AG10803 (cell line): ENCODE results near the gene GAL3ST1.

ENCODE experiments used
- DNase-seq: peaks from one replicate; pipeline ENCODE4 v3.0.0; 2010; ENCODE audit warnings: low read depth
- H3K4me3 ChIP-seq: 2 replicates; pipeline ENCODE4 v1.5.1; 2011; ENCODE audit warnings: mild to moderate bottlenecking, low read length, control low read depth
- CTCF ChIP-seq: conservative IDR thresholded peaks from 2 replicates; pipeline ENCODE4 v1.5.1; 2011; ENCODE audit warnings: mild to moderate bottlenecking, low read length, control low read depth, inconsistent platforms

The GAL3ST1 gene

GRCh38 chr22:30611197-30611596 lies 36.7 kb upstream of the GAL3ST1 start:
- no peak for TF ChIP-seq CTCF
- no peak overlapping the region for H3K4me3 ChIP-seq

GRCh38 chr22:30610299-30610698 lies 35.8 kb upstream of the GAL3ST1 start:
- H3K4me3 ChIP-seq = no peak overlapping the region
- no peak for DNase-seq
- TF ChIP-seq CTCF = no peak

More at GRCh38 chr22:30611197-30611596, 36.7 kb upstream of the GAL3ST1 start:
- no peak for DNase-seq

GRCh38 chr22:30609260-30610185 lies 35.1 kb upstream of the GAL3ST1 start:
- peak; percentile 77 for DNase-seq
- H3K4me3 ChIP-seq = no peak overlapping the region
- no peak for TF ChIP-seq CTCF

GRCh38 chr22:30607939-30608338 lies 33.5 kb upstream of the GAL3ST1 start:
- H3K4me3 ChIP-seq = no peak overlapping the region
- no peak for TF ChIP-seq CTCF
- no peak for DNase-seq

- DNase-seq = no peak
- no peak for TF ChIP-seq CTCF
- peak overlapping the region; percentile 67 for H3K4me3 ChIP-seq
Measured at GRCh38 chr22:30607300-30607930, 33.0 kb upstream of the GAL3ST1 start.

GRCh38 chr22:30606455-30607299 lies 32.2 kb upstream of the GAL3ST1 start, which contains the start of gene TCN2:
TSS of gene TCN2 (plus strand) at chr22:30607174. CDS start at chr22:30607332, 158 bp downstream.
- TF ChIP-seq CTCF = no peak; the same call in 1 of the 2 replicates
- H3K4me3 ChIP-seq = peak within 1 kb of the TSS; percentile 67
- peak; percentile 73 for DNase-seq
